ENCODE data around the gene ZNF300.
"Not testable (repeated sequence)": the region's sequence is repeated elsewhere in the genome, so short reads cannot be mapped to it uniquely, and the experiment has no call there.

The ZNF300 gene

GRCh38 chr5:150904479-150905311 is at the start of gene ZNF300:
Gene ZNF300 (minus strand): TSS chr5:150904980. CDS start chr5:150903155, 1,825 bp downstream.
- DNase-seq: peak; percentile 95

- no peak for DNase-seq
These were observed 43.8 kb upstream of the ZNF300 start for GRCh38 chr5:150948539-150948938.

- no peak for DNase-seq
These were observed 41.6 kb upstream of the ZNF300 start for GRCh38 chr5:150946351-150946905.

- no peak for DNase-seq
These were observed 41.2 kb upstream of the ZNF300 start for GRCh38 chr5:150945947-150946346.

- DNase-seq: no peak
These were observed 40.7 kb upstream of the ZNF300 start for GRCh38 chr5:150945486-150945885.

GRCh38 chr5:150931368-150931965 is 26.7 kb upstream of the ZNF300 start:
- no peak for DNase-seq

GRCh38 chr5:150918613-150919012 is 13.8 kb upstream of the ZNF300 start:
- no peak for DNase-seq

- no peak for DNase-seq
These were observed 7.6 kb upstream of the ZNF300 start for GRCh38 chr5:150912312-150912814.

- no peak for DNase-seq
These were observed 518 bp upstream of the ZNF300 start for GRCh38 chr5:150905312-150905683.

- no peak for DNase-seq
These were observed 3.3 kb downstream of the ZNF300 start for GRCh38 chr5:150901446-150901845.

- no peak for DNase-seq
These were observed 9.1 kb downstream of the ZNF300 start for GRCh38 chr5:150895431-150896428.

GRCh38 chr5:150879358-150879757 is 25.4 kb downstream of the ZNF300 start:
- DNase-seq: no peak

GRCh38 chr5:150862070-150862469 is 42.7 kb downstream of the ZNF300 start:
- no peak for DNase-seq

GRCh38 chr5:150860246-150860821 is 44.4 kb downstream of the ZNF300 start:
- DNase-seq: no peak

GRCh38 chr5:150856700-150857099 is 48.1 kb downstream of the ZNF300 start:
- DNase-seq: not testable (repeated sequence)

- no peak for DNase-seq
These were observed 51.2 kb downstream of the ZNF300 start for GRCh38 chr5:150853561-150853960.

GRCh38 chr5:150851039-150851438 is 53.7 kb downstream of the ZNF300 start:
- no peak for DNase-seq

GRCh38 chr5:150848271-150848670 is 56.5 kb downstream of the ZNF300 start:
- DNase-seq: no peak

GRCh38 chr5:150847334-150847695 is 57.5 kb downstream of the ZNF300 start:
- no peak for DNase-seq

- DNase-seq: peak; percentile 82
These were observed 58.0 kb downstream of the ZNF300 start for GRCh38 chr5:150846654-150847333.

GRCh38 chr5:150846308-150846653 is 58.5 kb downstream of the ZNF300 start, which contains the start of gene IRGM:
Gene IRGM (plus strand): TSS chr5:150846521. CDS start chr5:150848124, 1,603 bp downstream.
- DNase-seq: not testable (repeated sequence)

All from NCI-H510A treated with DMSO at 0.1 percent for 48 hours (cell line).